ENCODE data around the gene WHAMM. TPM values are rescaled to one million over a fixed set of nuclear protein-coding genes. Genes with fewer than 3 reads are reported as not detected.
A peak's percentile ranks its signal among the peaks of the same experiment; 100 is the strongest.

Gene WHAMM
- polyA plus RNA-seq, 4 donors: 4.5 to 12.5 (median 6.2) TPM

GRCh38 chr15:82798104-82798503, 11.3 kb upstream of the WHAMM start:
- peaks cover 0 to 6% (median 0%) of the 10 kb centered on the region in 3 donors for H3K27me3 ChIP-seq (ENCODE audit: control insufficient read depth in 3 of 3, insufficient read depth in 3 of 3, low read length in 3 of 3)
- no peak for FAIRE-seq
- no peaks in the 10 kb centered on the region for H3K36me3 ChIP-seq (ENCODE audit: control insufficient read depth in 3 of 3, insufficient read depth in 2 of 3, low read depth in 1 of 3, low read length in 3 of 3)
- no peaks in the 10 kb centered on the region for H3K9me3 ChIP-seq (ENCODE audit: control insufficient read depth in 2 of 2, insufficient read depth in 1 of 2, low read depth in 1 of 2, low read length in 1 of 2)
- H3K27ac ChIP-seq (ENCODE audit: low read depth in 1 of 3, low read length in 2 of 3): no peak overlapping the region
- DNase-seq: no peak
- 69 to 79% (median 76%) methylated on average over 4 of the region's 4 CpGs for WGBS, 3 donors
- no peak overlapping the region for H3K4me3 ChIP-seq (ENCODE audit: low read depth in 1 of 3, low read length in 3 of 3)
- H3K4me1 ChIP-seq (ENCODE audit: control insufficient read depth in 3 of 3, insufficient read depth in 2 of 3, low read depth in 1 of 3, low read length in 2 of 3): no peaks in the 10 kb centered on the region

GRCh38 chr15:82798531-82799166, 10.8 kb upstream of the WHAMM start:
- Histone ChIP-seq H3K4me1 (ENCODE audit: control insufficient read depth in 3 of 3, insufficient read depth in 2 of 3, low read depth in 1 of 3, low read length in 2 of 3) (no peaks in the 10 kb centered on the region), H3K27me3 (ENCODE audit: control insufficient read depth in 3 of 3, insufficient read depth in 3 of 3, low read length in 3 of 3) (peaks cover 0 to 6% (median 0%) of the 10 kb centered on the region in 3 donors), H3K4me3 (ENCODE audit: low read depth in 1 of 3, low read length in 3 of 3) (no peak overlapping the region), H3K36me3 (ENCODE audit: control insufficient read depth in 3 of 3, insufficient read depth in 2 of 3, low read depth in 1 of 3, low read length in 3 of 3) (no peaks in the 10 kb centered on the region), H3K27ac (ENCODE audit: low read depth in 1 of 3, low read length in 2 of 3) (no peak overlapping the region), H3K9me3 (ENCODE audit: control insufficient read depth in 2 of 2, insufficient read depth in 1 of 2, low read depth in 1 of 2, low read length in 1 of 2) (no peaks in the 10 kb centered on the region)
- 74 to 83% (median 75%) methylated on average over 5 of the region's 5 CpGs for WGBS, 3 donors
- FAIRE-seq (no peak), DNase-seq (no peak)

- DNase-seq (no peak), FAIRE-seq (no peak)
- peaks cover 0 to 6% (median 0%) of the 10 kb centered on the region in 3 donors for H3K27me3 ChIP-seq (ENCODE audit: control insufficient read depth in 3 of 3, insufficient read depth in 3 of 3, low read length in 3 of 3)
- no peak overlapping the region for H3K4me3 ChIP-seq (ENCODE audit: low read depth in 1 of 3, low read length in 3 of 3)
- 78 to 83% (median 80%) methylated on average over 7 of the region's 7 CpGs for WGBS, 3 donors
- no peaks in the 10 kb centered on the region for H3K36me3 ChIP-seq (ENCODE audit: control insufficient read depth in 3 of 3, insufficient read depth in 2 of 3, low read depth in 1 of 3, low read length in 3 of 3)
- no peaks in the 10 kb centered on the region for H3K9me3 ChIP-seq (ENCODE audit: control insufficient read depth in 2 of 2, insufficient read depth in 1 of 2, low read depth in 1 of 2, low read length in 1 of 2)
- H3K27ac ChIP-seq (ENCODE audit: low read depth in 1 of 3, low read length in 2 of 3): no peak overlapping the region
- no peaks in the 10 kb centered on the region for H3K4me1 ChIP-seq (ENCODE audit: control insufficient read depth in 3 of 3, insufficient read depth in 2 of 3, low read depth in 1 of 3, low read length in 2 of 3)
These were observed 10.1 kb upstream of the WHAMM start for GRCh38 chr15:82799183-82799841.

- 53 to 74% (median 60%) methylated on average over 1 of the region's 1 CpG for WGBS, 3 donors
- Histone ChIP-seq H3K36me3 (ENCODE audit: control insufficient read depth in 3 of 3, insufficient read depth in 2 of 3, low read depth in 1 of 3, low read length in 3 of 3) (no peaks in the 10 kb centered on the region), H3K27me3 (ENCODE audit: control insufficient read depth in 3 of 3, insufficient read depth in 3 of 3, low read length in 3 of 3) (peaks cover 0 to 6% (median 0%) of the 10 kb centered on the region in 3 donors), H3K4me3 (ENCODE audit: low read depth in 1 of 3, low read length in 3 of 3) (no peak overlapping the region), H3K27ac (ENCODE audit: low read depth in 1 of 3, low read length in 2 of 3) (no peak overlapping the region), H3K9me3 (ENCODE audit: control insufficient read depth in 2 of 2, insufficient read depth in 1 of 2, low read depth in 1 of 2, low read length in 1 of 2) (no peaks in the 10 kb centered on the region), H3K4me1 (ENCODE audit: control insufficient read depth in 3 of 3, insufficient read depth in 2 of 3, low read depth in 1 of 3, low read length in 2 of 3) (no peaks in the 10 kb centered on the region)
- FAIRE-seq (no peak), DNase-seq (no peak)
These were observed 6.9 kb upstream of the WHAMM start for GRCh38 chr15:82802497-82802896.

GRCh38 chr15:82803793-82804574, 5.4 kb upstream of the WHAMM start:
- 85 to 92% (median 91%) methylated on average over 2 of the region's 2 CpGs for WGBS, 3 donors
- no peak for DNase-seq
- no peak for FAIRE-seq
- no peak overlapping the region for H3K4me3 ChIP-seq (ENCODE audit: low read depth in 1 of 3, low read length in 3 of 3)
- H3K36me3 ChIP-seq (ENCODE audit: control insufficient read depth in 3 of 3, insufficient read depth in 2 of 3, low read depth in 1 of 3, low read length in 3 of 3): no peaks in the 10 kb centered on the region
- H3K9me3 ChIP-seq (ENCODE audit: control insufficient read depth in 2 of 2, insufficient read depth in 1 of 2, low read depth in 1 of 2, low read length in 1 of 2): no peaks in the 10 kb centered on the region
- peaks cover 0 to 3% (median 0%) of the 10 kb centered on the region in 3 donors for H3K27me3 ChIP-seq (ENCODE audit: control insufficient read depth in 3 of 3, insufficient read depth in 3 of 3, low read length in 3 of 3)
- peaks cover 0 to 2% (median 0%) of the 10 kb centered on the region in 3 donors for H3K4me1 ChIP-seq (ENCODE audit: control insufficient read depth in 3 of 3, insufficient read depth in 2 of 3, low read depth in 1 of 3, low read length in 2 of 3)
- no peak overlapping the region for H3K27ac ChIP-seq (ENCODE audit: low read depth in 1 of 3, low read length in 2 of 3)

DNA sequence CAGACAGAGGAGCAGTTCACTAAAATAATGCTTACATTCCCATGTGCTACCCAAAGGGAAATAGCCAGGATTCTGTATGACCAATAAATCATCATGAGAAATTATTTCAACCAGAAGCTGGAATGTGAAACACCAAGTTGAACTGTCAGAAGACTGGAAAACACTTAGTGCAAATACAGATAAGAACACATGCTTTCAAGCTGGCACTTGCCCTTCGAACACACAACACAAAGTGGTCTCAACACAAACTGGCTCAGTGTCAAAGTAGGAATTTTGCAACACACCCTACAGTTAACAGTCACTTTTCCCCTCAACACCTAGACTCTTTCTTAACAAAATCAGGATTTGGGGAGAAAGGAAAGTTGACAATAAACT, 4.9 kb upstream of the WHAMM start:
- Histone ChIP-seq H3K9me3 (ENCODE audit: control insufficient read depth in 2 of 2, insufficient read depth in 1 of 2, low read depth in 1 of 2, low read length in 1 of 2) (no peaks in the 10 kb centered on the region), H3K4me1 (ENCODE audit: control insufficient read depth in 3 of 3, insufficient read depth in 2 of 3, low read depth in 1 of 3, low read length in 2 of 3) (peaks cover 0 to 4% (median 0%) of the 10 kb centered on the region in 3 donors), H3K4me3 (ENCODE audit: low read depth in 1 of 3, low read length in 3 of 3) (no peak overlapping the region), H3K36me3 (ENCODE audit: control insufficient read depth in 3 of 3, insufficient read depth in 2 of 3, low read depth in 1 of 3, low read length in 3 of 3) (no peaks in the 10 kb centered on the region), H3K27me3 (ENCODE audit: control insufficient read depth in 3 of 3, insufficient read depth in 3 of 3, low read length in 3 of 3) (peaks cover 0 to 3% (median 0%) of the 10 kb centered on the region in 3 donors), H3K27ac (ENCODE audit: low read depth in 1 of 3, low read length in 2 of 3) (no peak overlapping the region)
- DNase-seq (no peak), FAIRE-seq (no peak)
- WGBS, 3 donors: 43 to 59% (median 45%) methylated on average over 1 of the region's 1 CpG

GRCh38 chr15:82805994-82806406, 3.4 kb upstream of the WHAMM start, which contains the start of gene FSD2:
FSD2 (minus strand) TSS chr15:82806069; CDS start chr15:82787390, 18,679 bp downstream.
- Histone ChIP-seq H3K27me3 (ENCODE audit: control insufficient read depth in 3 of 3, insufficient read depth in 3 of 3, low read length in 3 of 3) (no peaks in the 10 kb centered on the region), H3K9me3 (ENCODE audit: control insufficient read depth in 2 of 2, insufficient read depth in 1 of 2, low read depth in 1 of 2, low read length in 1 of 2) (no peaks in the 10 kb centered on the region), H3K4me3 (ENCODE audit: low read depth in 1 of 3, low read length in 3 of 3) (no peak within 1 kb of the TSS), H3K27ac (ENCODE audit: low read depth in 1 of 3, low read length in 2 of 3) (no peak within 1 kb of the TSS), H3K4me1 (ENCODE audit: control insufficient read depth in 3 of 3, insufficient read depth in 2 of 3, low read depth in 1 of 3, low read length in 2 of 3) (peaks cover 0 to 4% (median 0%) of the 10 kb centered on the region in 3 donors), H3K36me3 (ENCODE audit: control insufficient read depth in 3 of 3, insufficient read depth in 2 of 3, low read depth in 1 of 3, low read length in 3 of 3) (no peaks in the 10 kb centered on the region)
- 75 to 92% (median 89%) methylated on average over 2 of the region's 2 CpGs for WGBS, 3 donors
- FAIRE-seq (no peak), DNase-seq (no peak)

- no peak overlapping the region for H3K27ac ChIP-seq (ENCODE audit: low read depth in 1 of 3, low read length in 2 of 3)
These were observed 1.4 kb upstream of the WHAMM start for GRCh38 chr15:82807920-82808633.

More at GRCh38 chr15:82807920-82808633, 1.4 kb upstream of the WHAMM start:
- DNase-seq (peak in 1 of 2 donors; percentile 8), FAIRE-seq (no peak)
- no peaks in the 10 kb centered on the region for H3K36me3 ChIP-seq (ENCODE audit: control insufficient read depth in 3 of 3, insufficient read depth in 2 of 3, low read depth in 1 of 3, low read length in 3 of 3)
- 81 to 88% (median 86%) methylated on average over 11 of the region's 11 CpGs for WGBS, 3 donors
- no peak overlapping the region for H3K4me3 ChIP-seq (ENCODE audit: low read depth in 1 of 3, low read length in 3 of 3)
- no peaks in the 10 kb centered on the region for H3K9me3 ChIP-seq (ENCODE audit: control insufficient read depth in 2 of 2, insufficient read depth in 1 of 2, low read depth in 1 of 2, low read length in 1 of 2)
- H3K27me3 ChIP-seq (ENCODE audit: control insufficient read depth in 3 of 3, insufficient read depth in 3 of 3, low read length in 3 of 3): no peaks in the 10 kb centered on the region
- peaks cover 0 to 4% (median 3%) of the 10 kb centered on the region in 3 donors for H3K4me1 ChIP-seq (ENCODE audit: control insufficient read depth in 3 of 3, insufficient read depth in 2 of 3, low read depth in 1 of 3, low read length in 2 of 3)

Data from small intestine (tissue), 7 donors.